Endothelial cell of umbilical vein (primary cell): ENCODE results near the gene CRTC1.

Experiments
- EZH2 ChIP-seq: IDR thresholded peaks from 2 replicates; pipeline ENCODE4 v1.6.1; 2012; ENCODE audit warnings: borderline replicate concordance, low read depth, mild to moderate bottlenecking, moderate library complexity, low read length, inconsistent platforms; ENCODE audit not compliant: severe bottlenecking
- JUN ChIP-seq: IDR thresholded peaks from 2 replicates; pipeline ENCODE4 v1.6.1; 2011; ENCODE audit warnings: borderline replicate concordance, low read depth; ENCODE audit not compliant: insufficient read length, insufficient read depth
- POLR2A ChIP-seq: IDR thresholded peaks from 2 replicates; pipeline ENCODE4 v1.6.1; 2012; ENCODE audit warnings: low read depth, mild to moderate bottlenecking, control low read depth, low read length
- POLR2AphosphoS5 ChIP-seq: IDR thresholded peaks from 2 replicates; pipeline ENCODE4 v1.6.1; 2012; ENCODE audit warnings: low read depth, mild to moderate bottlenecking, control low read depth, low read length, moderate library complexity; ENCODE audit not compliant: insufficient read depth
- TF ChIP-seq, protein P1 (sequence below), 2 donors: IDR thresholded peaks; 1 replicate in 1 of 2; 2 replicates in 1 of 2; pipeline ENCODE4 v1.5.1; 2011; ENCODE audit warnings: low read length in 2 of 2, mild to moderate bottlenecking in 2 of 2, moderate library complexity in 2 of 2, control low read depth in 1 of 2, inconsistent platforms in 1 of 2, low read depth in 1 of 2; ENCODE audit not compliant: insufficient read depth in 1 of 2; ENCODE audit errors: extremely low read depth in 1 of 2

DNA sequence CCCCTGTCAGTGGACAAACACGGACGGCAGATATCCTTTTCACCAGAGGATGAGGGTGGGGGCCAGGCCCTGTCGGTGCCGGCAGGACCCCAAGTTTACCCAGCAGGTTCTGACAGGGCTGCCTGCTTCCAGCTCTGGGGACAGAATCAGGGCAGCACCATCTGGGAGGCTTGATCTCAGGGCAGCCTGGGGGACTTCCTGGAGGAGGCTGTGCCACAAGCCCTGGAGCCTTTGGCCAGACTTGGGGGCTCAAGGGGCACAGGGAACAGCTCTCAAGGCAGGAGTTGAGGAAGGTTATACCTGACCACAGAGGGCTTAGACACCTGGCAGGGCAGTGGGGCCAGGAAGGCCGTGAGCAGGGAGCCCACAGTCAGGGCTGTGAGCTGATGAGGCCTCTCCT, 62.5 kb downstream of the CRTC1 start:
- TF ChIP-seq, protein P1, sequence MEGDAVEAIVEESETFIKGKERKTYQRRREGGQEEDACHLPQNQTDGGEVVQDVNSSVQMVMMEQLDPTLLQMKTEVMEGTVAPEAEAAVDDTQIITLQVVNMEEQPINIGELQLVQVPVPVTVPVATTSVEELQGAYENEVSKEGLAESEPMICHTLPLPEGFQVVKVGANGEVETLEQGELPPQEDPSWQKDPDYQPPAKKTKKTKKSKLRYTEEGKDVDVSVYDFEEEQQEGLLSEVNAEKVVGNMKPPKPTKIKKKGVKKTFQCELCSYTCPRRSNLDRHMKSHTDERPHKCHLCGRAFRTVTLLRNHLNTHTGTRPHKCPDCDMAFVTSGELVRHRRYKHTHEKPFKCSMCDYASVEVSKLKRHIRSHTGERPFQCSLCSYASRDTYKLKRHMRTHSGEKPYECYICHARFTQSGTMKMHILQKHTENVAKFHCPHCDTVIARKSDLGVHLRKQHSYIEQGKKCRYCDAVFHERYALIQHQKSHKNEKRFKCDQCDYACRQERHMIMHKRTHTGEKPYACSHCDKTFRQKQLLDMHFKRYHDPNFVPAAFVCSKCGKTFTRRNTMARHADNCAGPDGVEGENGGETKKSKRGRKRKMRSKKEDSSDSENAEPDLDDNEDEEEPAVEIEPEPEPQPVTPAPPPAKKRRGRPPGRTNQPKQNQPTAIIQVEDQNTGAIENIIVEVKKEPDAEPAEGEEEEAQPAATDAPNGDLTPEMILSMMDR (IDR thresholded peaks at IDR 0.05; ENCODE audit: extremely low read depth in 1 of 2, insufficient read depth in 1 of 2, low read depth in 1 of 2, low read length in 2 of 2) = no peak
- no peak for TF ChIP-seq POLR2AphosphoS5
- TF ChIP-seq POLR2A = no peak
- no peak for TF ChIP-seq JUN
- TF ChIP-seq EZH2 = no peak
